ENCODE results near the gene RNF128. TPM values are rescaled to one million over a fixed set of nuclear protein-coding genes. Genes with fewer than 3 reads are reported as not detected.

Gene RNF128
- total and polyA plus RNA-seq, 2 of the 13 experiments (the other 11 are each of a cell fraction or from before 2014, with no cell fraction given) = 18.5 to 43.5 TPM

DNA sequence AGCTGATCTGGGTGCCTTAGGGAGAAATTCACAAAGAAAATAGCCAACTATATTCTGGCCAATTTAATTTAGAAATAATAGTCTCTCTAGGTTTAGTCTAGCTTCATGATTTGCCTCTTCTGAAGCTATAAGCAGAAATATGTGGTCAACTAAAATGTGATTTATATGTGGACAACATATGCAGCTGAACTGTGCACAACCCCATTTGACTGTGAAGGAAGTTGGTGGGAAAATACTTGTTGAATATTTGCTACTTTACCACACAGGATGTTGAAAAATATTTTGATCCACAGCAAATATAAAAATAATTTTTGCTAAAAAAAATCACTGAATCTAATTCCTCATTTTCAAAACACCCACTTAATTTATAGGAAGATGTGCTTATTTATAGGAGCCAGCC is 15.7 kb upstream of the RNF128 start:
- H4K20me1 ChIP-seq (ENCODE audit: insufficient read depth, low read length) = no peaks in the 10 kb centered on the region
- CTCF ChIA-PET (ENCODE audit: low intra/inter-chr PET ratio, low total read pairs) = no interaction called here
- in situ Hi-C loops (cut with HindIII; ENCODE audit: extremely low pct_ligation_motif_present, low pct_unique_long_range_greater_than_20kb) = no loop called here
- FAIRE-seq = no peak
- no TSS peak for BruUV-seq (replicated peaks)
- H3K9ac ChIP-seq (ENCODE audit: insufficient read depth, low read depth, low read length) = no peak overlapping the region
- POLR2A ChIA-PET = interaction anchor here (1.6 kb wide), 1 partner anchor 17 kb away, joined by 3 read pairs; no protein-coding TSS in a partner anchor
- peaks cover 12% of the 10 kb centered on the region for H3K4me1 ChIP-seq (ENCODE audit: insufficient read depth, low read length)
- no peak for DNase-seq (ENCODE audit: low spot score)
- no peak overlapping the region for H3K4me3 ChIP-seq (replicated peaks in 1 of 3; ENCODE audit: insufficient read depth in 1 of 3, low read depth in 2 of 3, low read length in 3 of 3)
- no peak overlapping the region for H2AFZ ChIP-seq (ENCODE audit: low read length)
- H3K79me2 ChIP-seq (ENCODE audit: insufficient read depth, low read length) = no peaks in the 10 kb centered on the region
- H3K9me3 ChIP-seq (ENCODE audit: low read length) = no peaks in the 10 kb centered on the region
- ATAC-seq = no peak
- H3K27ac ChIP-seq (ENCODE audit: extremely low read length, insufficient read depth, low read length) = no peak overlapping the region
- no peaks in the 10 kb centered on the region for H3K36me3 ChIP-seq (replicated peaks in 1 of 2; ENCODE audit: control insufficient read depth in 1 of 2, insufficient read depth in 2 of 2, low read length in 2 of 2)
- no peak overlapping the region for H3K4me2 ChIP-seq (ENCODE audit: low read depth, low read length)
- no peaks in the 10 kb centered on the region for H3K27me3 ChIP-seq (ENCODE audit: control insufficient read depth in 1 of 2, insufficient read depth in 2 of 2, low read length in 2 of 2)
- intact Hi-C loops (cut with micrococcal nuclease; ENCODE audit: unreplicated experiment) = no loop called here
- TF ChIP-seq, protein P1, sequence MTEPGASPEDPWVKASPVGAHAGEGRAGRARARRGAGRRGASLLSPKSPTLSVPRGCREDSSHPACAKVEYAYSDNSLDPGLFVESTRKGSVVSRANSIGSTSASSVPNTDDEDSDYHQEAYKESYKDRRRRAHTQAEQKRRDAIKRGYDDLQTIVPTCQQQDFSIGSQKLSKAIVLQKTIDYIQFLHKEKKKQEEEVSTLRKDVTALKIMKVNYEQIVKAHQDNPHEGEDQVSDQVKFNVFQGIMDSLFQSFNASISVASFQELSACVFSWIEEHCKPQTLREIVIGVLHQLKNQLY (CRISPR knock-in tag; IDR thresholded peaks at IDR 0.05) = no peak
- TF ChIP-seq, protein P2, sequence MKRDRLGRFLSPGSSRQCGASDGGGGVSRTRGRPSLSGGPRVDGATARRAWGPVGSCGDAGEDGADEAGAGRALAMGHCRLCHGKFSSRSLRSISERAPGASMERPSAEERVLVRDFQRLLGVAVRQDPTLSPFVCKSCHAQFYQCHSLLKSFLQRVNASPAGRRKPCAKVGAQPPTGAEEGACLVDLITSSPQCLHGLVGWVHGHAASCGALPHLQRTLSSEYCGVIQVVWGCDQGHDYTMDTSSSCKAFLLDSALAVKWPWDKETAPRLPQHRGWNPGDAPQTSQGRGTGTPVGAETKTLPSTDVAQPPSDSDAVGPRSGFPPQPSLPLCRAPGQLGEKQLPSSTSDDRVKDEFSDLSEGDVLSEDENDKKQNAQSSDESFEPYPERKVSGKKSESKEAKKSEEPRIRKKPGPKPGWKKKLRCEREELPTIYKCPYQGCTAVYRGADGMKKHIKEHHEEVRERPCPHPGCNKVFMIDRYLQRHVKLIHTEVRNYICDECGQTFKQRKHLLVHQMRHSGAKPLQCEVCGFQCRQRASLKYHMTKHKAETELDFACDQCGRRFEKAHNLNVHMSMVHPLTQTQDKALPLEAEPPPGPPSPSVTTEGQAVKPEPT (CRISPR knock-in tag; IDR thresholded peaks at IDR 0.05; ENCODE audit: low read depth) = no peak
- TF ChIP-seq, protein P3, sequence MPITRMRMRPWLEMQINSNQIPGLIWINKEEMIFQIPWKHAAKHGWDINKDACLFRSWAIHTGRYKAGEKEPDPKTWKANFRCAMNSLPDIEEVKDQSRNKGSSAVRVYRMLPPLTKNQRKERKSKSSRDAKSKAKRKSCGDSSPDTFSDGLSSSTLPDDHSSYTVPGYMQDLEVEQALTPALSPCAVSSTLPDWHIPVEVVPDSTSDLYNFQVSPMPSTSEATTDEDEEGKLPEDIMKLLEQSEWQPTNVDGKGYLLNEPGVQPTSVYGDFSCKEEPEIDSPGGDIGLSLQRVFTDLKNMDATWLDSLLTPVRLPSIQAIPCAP (CRISPR knock-in tag; IDR thresholded peaks at IDR 0.05; ENCODE audit: low read depth) = no peak
- TF ChIP-seq BCL6 (CRISPR knock-in tag; IDR thresholded peaks at IDR 0.05) (no peak), SOX5 (CRISPR knock-in tag; IDR thresholded peaks at IDR 0.05; ENCODE audit: borderline replicate concordance) (no peak), KLF15 (CRISPR knock-in tag; IDR thresholded peaks at IDR 0.05; ENCODE audit: borderline replicate concordance) (no peak), SIX4 (CRISPR knock-in tag; IDR thresholded peaks at IDR 0.05) (no peak), ZNF232 (CRISPR knock-in tag; IDR thresholded peaks at IDR 0.05; ENCODE audit: borderline replicate concordance) (no peak), ZNF746 (CRISPR knock-in tag; IDR thresholded peaks at IDR 0.05) (no peak), MIER2 (CRISPR knock-in tag; IDR thresholded peaks at IDR 0.05) (no peak), CEBPG (CRISPR knock-in tag; IDR thresholded peaks at IDR 0.05) (no peak), SAFB2 (CRISPR knock-in tag; IDR thresholded peaks at IDR 0.05; ENCODE audit: borderline replicate concordance, low read depth) (no peak), ZNF430 (CRISPR knock-in tag; IDR thresholded peaks at IDR 0.05) (no peak)
- TF ChIP-seq, protein P4, sequence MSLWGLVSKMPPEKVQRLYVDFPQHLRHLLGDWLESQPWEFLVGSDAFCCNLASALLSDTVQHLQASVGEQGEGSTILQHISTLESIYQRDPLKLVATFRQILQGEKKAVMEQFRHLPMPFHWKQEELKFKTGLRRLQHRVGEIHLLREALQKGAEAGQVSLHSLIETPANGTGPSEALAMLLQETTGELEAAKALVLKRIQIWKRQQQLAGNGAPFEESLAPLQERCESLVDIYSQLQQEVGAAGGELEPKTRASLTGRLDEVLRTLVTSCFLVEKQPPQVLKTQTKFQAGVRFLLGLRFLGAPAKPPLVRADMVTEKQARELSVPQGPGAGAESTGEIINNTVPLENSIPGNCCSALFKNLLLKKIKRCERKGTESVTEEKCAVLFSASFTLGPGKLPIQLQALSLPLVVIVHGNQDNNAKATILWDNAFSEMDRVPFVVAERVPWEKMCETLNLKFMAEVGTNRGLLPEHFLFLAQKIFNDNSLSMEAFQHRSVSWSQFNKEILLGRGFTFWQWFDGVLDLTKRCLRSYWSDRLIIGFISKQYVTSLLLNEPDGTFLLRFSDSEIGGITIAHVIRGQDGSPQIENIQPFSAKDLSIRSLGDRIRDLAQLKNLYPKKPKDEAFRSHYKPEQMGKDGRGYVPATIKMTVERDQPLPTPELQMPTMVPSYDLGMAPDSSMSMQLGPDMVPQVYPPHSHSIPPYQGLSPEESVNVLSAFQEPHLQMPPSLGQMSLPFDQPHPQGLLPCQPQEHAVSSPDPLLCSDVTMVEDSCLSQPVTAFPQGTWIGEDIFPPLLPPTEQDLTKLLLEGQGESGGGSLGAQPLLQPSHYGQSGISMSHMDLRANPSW (CRISPR knock-in tag; IDR thresholded peaks at IDR 0.05; ENCODE audit: borderline replicate concordance) = no peak
- TF ChIP-seq, protein P5, sequence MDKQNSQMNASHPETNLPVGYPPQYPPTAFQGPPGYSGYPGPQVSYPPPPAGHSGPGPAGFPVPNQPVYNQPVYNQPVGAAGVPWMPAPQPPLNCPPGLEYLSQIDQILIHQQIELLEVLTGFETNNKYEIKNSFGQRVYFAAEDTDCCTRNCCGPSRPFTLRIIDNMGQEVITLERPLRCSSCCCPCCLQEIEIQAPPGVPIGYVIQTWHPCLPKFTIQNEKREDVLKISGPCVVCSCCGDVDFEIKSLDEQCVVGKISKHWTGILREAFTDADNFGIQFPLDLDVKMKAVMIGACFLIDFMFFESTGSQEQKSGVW (CRISPR knock-in tag; IDR thresholded peaks at IDR 0.05; ENCODE audit: borderline replicate concordance) = no peak
- TF ChIP-seq, protein P6, sequence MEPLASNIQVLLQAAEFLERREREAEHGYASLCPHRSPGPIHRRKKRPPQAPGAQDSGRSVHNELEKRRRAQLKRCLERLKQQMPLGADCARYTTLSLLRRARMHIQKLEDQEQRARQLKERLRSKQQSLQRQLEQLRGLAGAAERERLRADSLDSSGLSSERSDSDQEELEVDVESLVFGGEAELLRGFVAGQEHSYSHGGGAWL (CRISPR knock-in tag; IDR thresholded peaks at IDR 0.05) = no peak
- TF ChIP-seq, protein P7, sequence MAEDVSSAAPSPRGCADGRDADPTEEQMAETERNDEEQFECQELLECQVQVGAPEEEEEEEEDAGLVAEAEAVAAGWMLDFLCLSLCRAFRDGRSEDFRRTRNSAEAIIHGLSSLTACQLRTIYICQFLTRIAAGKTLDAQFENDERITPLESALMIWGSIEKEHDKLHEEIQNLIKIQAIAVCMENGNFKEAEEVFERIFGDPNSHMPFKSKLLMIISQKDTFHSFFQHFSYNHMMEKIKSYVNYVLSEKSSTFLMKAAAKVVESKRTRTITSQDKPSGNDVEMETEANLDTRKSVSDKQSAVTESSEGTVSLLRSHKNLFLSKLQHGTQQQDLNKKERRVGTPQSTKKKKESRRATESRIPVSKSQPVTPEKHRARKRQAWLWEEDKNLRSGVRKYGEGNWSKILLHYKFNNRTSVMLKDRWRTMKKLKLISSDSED (CRISPR knock-in tag; IDR thresholded peaks at IDR 0.05) = no peak

Data from HepG2 (cell line).